Transverse colon (tissue), 4 donors: Measurements from ENCODE around the gene NPFFR2.

ENCODE experiments used
- CTCF ChIP-seq, 5 experiments: fragments of 200-600 bp in 3 of 5; fragments of 450-650 bp in 2 of 5; sonication (generic) in 3 of 5; IDR thresholded peaks; 1 replicate in 2 of 5; 2 replicates in 3 of 5; pipeline ENCODE4 v1.5.1; 2016 to 2017; ENCODE audit warnings: antibody characterized with exemption in 5 of 5, inconsistent platforms in 3 of 5, mild to moderate bottlenecking in 2 of 5, moderate library complexity in 1 of 5
- EP300 ChIP-seq: sonication (generic); formaldehyde crosslinking; IDR thresholded peaks from one replicate; pipeline ENCODE4 v1.6.1; 2017; ENCODE audit warnings: antibody characterized with exemption, low read depth
- POLR2A ChIP-seq: fragments of 450-650 bp; IDR thresholded peaks from one replicate; pipeline ENCODE4 v1.6.1; 2016; ENCODE audit warnings: antibody characterized with exemption, mild to moderate bottlenecking, moderate library complexity
- POLR2AphosphoS5 ChIP-seq, 3 donors: sonication (generic); formaldehyde crosslinking; IDR thresholded peaks; one replicate each; pipeline ENCODE4 v1.6.1; 2016; ENCODE audit warnings: antibody characterized with exemption in 3 of 3

- TF ChIP-seq EP300 (no peak), POLR2AphosphoS5 (IDR thresholded peaks at IDR 0.05) (no peak), POLR2A (no peak), CTCF (IDR thresholded peaks at IDR 0.05) (no peak)
These were observed 52.8 kb downstream of the NPFFR2 start for GRCh38 chr4:72084587-72085011.
